Trophoblast cell (in vitro differentiated cells and primary cell): ENCODE data around the gene VSIG4.

Experiments
- DNase-seq, 2 donors: peaks; one replicate each; pipeline ENCODE4 v3.0.0-alpha.2; 2016
- H2AFZ ChIP-seq: 2 replicates; pipeline ENCODE4 v1.6.1; 2013; ENCODE audit warnings: low read length, moderate library complexity, mild to moderate bottlenecking; ENCODE audit not compliant: insufficient read depth, poor library complexity
- H2AK5ac ChIP-seq: 2 replicates; pipeline ENCODE4 v1.6.1; 2013; ENCODE audit warnings: mild to moderate bottlenecking, low read length
- H2BK120ac ChIP-seq: 2 replicates; pipeline ENCODE4 v1.6.1; 2013; ENCODE audit warnings: low read length, mild to moderate bottlenecking, moderate library complexity; ENCODE audit not compliant: insufficient read depth, poor library complexity
- H2BK12ac ChIP-seq: 2 replicates; pipeline ENCODE4 v1.6.1; 2013; ENCODE audit warnings: mild to moderate bottlenecking, low read length, moderate library complexity
- H2BK5ac ChIP-seq: 2 replicates; pipeline ENCODE4 v1.6.1; 2013; ENCODE audit warnings: low read length, low read depth, moderate library complexity, mild to moderate bottlenecking; ENCODE audit not compliant: poor library complexity
- H3K14ac ChIP-seq: 2 replicates; pipeline ENCODE4 v1.6.1; 2013; ENCODE audit warnings: mild to moderate bottlenecking, low read length
- H3K18ac ChIP-seq: 2 replicates; pipeline ENCODE4 v1.6.1; 2013; ENCODE audit warnings: mild to moderate bottlenecking, low read length
- H3K23ac ChIP-seq: 2 replicates; pipeline ENCODE4 v1.6.1; 2013; ENCODE audit warnings: low read length
- H3K27ac ChIP-seq: 2 replicates; pipeline ENCODE4 v1.5.1; 2013; ENCODE audit warnings: low read depth, mild to moderate bottlenecking, inconsistent platforms, low read length, moderate library complexity
- H3K27me3 ChIP-seq: 2 replicates; pipeline ENCODE4 v1.6.1; 2013; ENCODE audit warnings: inconsistent platforms, mild to moderate bottlenecking, low read length, moderate library complexity; ENCODE audit not compliant: insufficient read depth
- H3K36me3 ChIP-seq, 2 experiments: 1 replicate in 1 of 2; 2 replicates in 1 of 2; pipeline ENCODE4 v1.6.1; 2013; ENCODE audit warnings: low read length in 2 of 2, mild to moderate bottlenecking in 2 of 2, moderate library complexity in 1 of 2; ENCODE audit not compliant: insufficient read depth in 2 of 2, control insufficient read depth in 1 of 2
- H3K4ac ChIP-seq: 2 replicates; pipeline ENCODE4 v1.6.1; 2013; ENCODE audit warnings: low read depth, mild to moderate bottlenecking, low read length, moderate library complexity
- H3K4me1 ChIP-seq, 2 experiments: 1 replicate in 1 of 2; 2 replicates in 1 of 2; pipeline ENCODE4 v1.6.1; 2013; ENCODE audit warnings: low read length in 2 of 2, mild to moderate bottlenecking in 2 of 2, moderate library complexity in 1 of 2; ENCODE audit not compliant: insufficient read depth in 2 of 2, control insufficient read depth in 1 of 2
- H3K4me2 ChIP-seq: 2 replicates; pipeline ENCODE4 v1.6.1; 2013; ENCODE audit warnings: inconsistent platforms, mild to moderate bottlenecking, low read length, moderate library complexity
- H3K4me3 ChIP-seq: 2 replicates; pipeline ENCODE4 v1.5.1; 2013; ENCODE audit warnings: mild to moderate bottlenecking, low read depth, low read length, inconsistent platforms
- H3K79me1 ChIP-seq: one replicate; pipeline ENCODE4 v1.6.1; 2013; ENCODE audit warnings: low read length
- H3K79me2 ChIP-seq: 2 replicates; pipeline ENCODE4 v1.6.1; 2013; ENCODE audit warnings: low read length, mild to moderate bottlenecking; ENCODE audit not compliant: control insufficient read depth, insufficient read depth, poor library complexity
- H3K9ac ChIP-seq: 2 replicates; pipeline ENCODE4 v1.6.1; 2013; ENCODE audit warnings: mild to moderate bottlenecking, low read length
- H3K9me3 ChIP-seq: 2 replicates; pipeline ENCODE4 v1.6.1; 2013; ENCODE audit warnings: low read depth, mild to moderate bottlenecking, control low read depth, inconsistent platforms, low read length; ENCODE audit not compliant: insufficient read depth
- H4K12ac ChIP-seq: 2 replicates; pipeline ENCODE4 v1.6.1; 2013; ENCODE audit warnings: low read depth, mild to moderate bottlenecking, low read length, moderate library complexity
- H4K8ac ChIP-seq: 2 replicates; pipeline ENCODE4 v1.6.1; 2013; ENCODE audit warnings: low read depth, mild to moderate bottlenecking, low read length, moderate library complexity
- H4K91ac ChIP-seq: one replicate; pipeline ENCODE4 v1.6.1; 2013; ENCODE audit warnings: low read depth, mild to moderate bottlenecking, low read length, moderate library complexity
- WGBS: extraction: QIAGEN DNeasy Blood & Tissue Kit; methylation state at CpG from one replicate; pipeline ENCODE4 v1.1.7; 2013; ENCODE audit warnings: missing lambda C conversion rate; ENCODE audit not compliant: insufficient read length, insufficient coverage; ENCODE audit errors: extremely low coverage; 5-methylcytosine and 5-hydroxymethylcytosine counted together

The VSIG4 gene

DNA sequence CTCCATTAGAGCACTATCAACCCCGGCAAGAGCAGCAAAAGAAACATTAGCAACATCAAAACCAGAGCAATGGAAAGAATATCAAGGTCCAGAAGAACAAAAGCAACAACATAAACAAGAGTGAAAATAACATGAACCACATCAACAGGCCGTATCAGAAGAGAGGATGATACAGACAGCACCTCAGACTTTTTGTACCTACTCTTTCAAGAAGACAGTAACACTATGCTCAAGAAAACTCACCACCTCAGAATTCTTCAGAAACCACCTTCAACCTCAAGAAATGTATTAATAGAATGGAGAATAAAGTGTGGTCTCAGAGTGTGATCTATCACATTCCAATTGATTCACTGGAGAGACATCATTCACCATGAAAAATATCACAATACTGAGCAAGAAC is 46.5 kb downstream of the VSIG4 start:
- no peak overlapping the region for H2BK12ac ChIP-seq
- no peak overlapping the region for H4K12ac ChIP-seq
- H3K9me3 ChIP-seq: no peaks in the 10 kb centered on the region
- no peaks in the 10 kb centered on the region for H3K4me1 ChIP-seq
- WGBS: no CpG with 5 or more reads among the region's 2 CpGs
- no peak overlapping the region for H4K8ac ChIP-seq
- no peak overlapping the region for H2BK5ac ChIP-seq
- no peak overlapping the region for H3K9ac ChIP-seq
- no peak for DNase-seq
- no peak overlapping the region for H3K4me3 ChIP-seq
- no peaks in the 10 kb centered on the region for H3K79me1 ChIP-seq
- H2BK120ac ChIP-seq: no peak overlapping the region
- no peak overlapping the region for H3K23ac ChIP-seq
- no peaks in the 10 kb centered on the region for H3K79me2 ChIP-seq
- no peak overlapping the region for H3K4me2 ChIP-seq
- no peak overlapping the region for H3K14ac ChIP-seq
- no peak overlapping the region for H3K27ac ChIP-seq
- H3K4ac ChIP-seq: no peak overlapping the region
- H2AK5ac ChIP-seq: no peak overlapping the region
- H3K36me3 ChIP-seq: no peaks in the 10 kb centered on the region
- H4K91ac ChIP-seq: no peak overlapping the region
- no peak overlapping the region for H3K18ac ChIP-seq
- H2AFZ ChIP-seq: no peak overlapping the region
- H3K27me3 ChIP-seq: no peaks in the 10 kb centered on the region

DNA sequence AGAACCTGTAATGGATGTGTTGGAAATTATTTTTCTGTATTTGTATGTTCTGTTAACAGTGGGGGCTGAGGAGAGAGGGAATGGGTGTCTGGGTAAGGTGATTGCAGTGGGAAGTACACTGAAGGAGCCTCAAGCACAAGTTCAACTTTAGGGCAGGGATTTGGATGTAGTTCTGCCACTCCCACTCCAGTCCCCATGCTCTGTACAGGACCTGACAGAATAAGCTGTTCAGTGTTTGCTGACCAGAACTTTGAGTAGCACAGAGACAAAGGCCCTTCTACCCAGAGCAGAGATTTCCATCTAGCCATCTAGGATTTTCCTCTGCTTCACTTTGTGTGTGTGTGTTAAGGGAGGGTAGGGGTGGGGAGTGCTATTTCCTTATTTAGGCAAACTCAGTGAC is 49.2 kb downstream of the VSIG4 start:
- H4K12ac ChIP-seq: no peak overlapping the region
- no peaks in the 10 kb centered on the region for H3K36me3 ChIP-seq
- H2BK5ac ChIP-seq: no peak overlapping the region
- H3K4me2 ChIP-seq: no peak overlapping the region
- no peak overlapping the region for H3K9ac ChIP-seq
- no peak overlapping the region for H3K4me3 ChIP-seq
- H3K27ac ChIP-seq: no peak overlapping the region
- no peak overlapping the region for H3K23ac ChIP-seq
- no peak overlapping the region for H2AFZ ChIP-seq
- no peak overlapping the region for H3K4ac ChIP-seq
- H2BK120ac ChIP-seq: no peak overlapping the region
- H4K91ac ChIP-seq: no peak overlapping the region
- no peaks in the 10 kb centered on the region for H3K4me1 ChIP-seq
- no peak overlapping the region for H4K8ac ChIP-seq
- no peaks in the 10 kb centered on the region for H3K79me1 ChIP-seq
- no peak overlapping the region for H2AK5ac ChIP-seq
- DNase-seq: no peak
- H3K14ac ChIP-seq: no peak overlapping the region
- no peaks in the 10 kb centered on the region for H3K79me2 ChIP-seq
- H2BK12ac ChIP-seq: no peak overlapping the region
- H3K9me3 ChIP-seq: no peaks in the 10 kb centered on the region
- H3K27me3 ChIP-seq: no peaks in the 10 kb centered on the region
- H3K18ac ChIP-seq: no peak overlapping the region

DNA sequence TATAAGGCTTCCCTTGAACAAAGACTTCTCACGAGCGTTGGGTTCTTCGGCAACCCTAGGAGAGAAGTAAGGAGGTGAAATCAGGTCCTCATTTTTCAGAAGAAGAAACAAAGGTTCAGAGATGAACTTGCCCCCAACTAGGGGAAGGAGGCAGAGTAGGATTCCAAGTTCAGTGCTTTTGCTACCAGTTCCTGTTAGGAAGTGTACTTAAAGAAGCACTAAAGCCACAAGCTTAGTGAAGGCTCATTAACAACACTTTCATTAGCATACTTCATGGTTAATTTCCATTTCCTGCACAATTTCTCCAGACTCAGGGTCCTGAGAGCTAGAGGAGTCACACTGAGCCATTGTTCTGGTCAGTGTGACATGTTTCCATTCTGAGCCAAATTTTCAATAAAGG is 52.1 kb downstream of the VSIG4 start:
- H3K36me3 ChIP-seq: no peaks in the 10 kb centered on the region
- H3K9me3 ChIP-seq: no peaks in the 10 kb centered on the region
- no peak overlapping the region for H4K8ac ChIP-seq
- no peak overlapping the region for H4K91ac ChIP-seq
- no peak overlapping the region for H3K9ac ChIP-seq
- H3K79me1 ChIP-seq: no peaks in the 10 kb centered on the region
- no peak overlapping the region for H2AFZ ChIP-seq
- no peak overlapping the region for H2BK12ac ChIP-seq
- H2AK5ac ChIP-seq: no peak overlapping the region
- H4K12ac ChIP-seq: no peak overlapping the region
- no peaks in the 10 kb centered on the region for H3K79me2 ChIP-seq
- DNase-seq: no peak
- H3K4me3 ChIP-seq: no peak overlapping the region
- no peak overlapping the region for H2BK120ac ChIP-seq
- H3K4ac ChIP-seq: no peak overlapping the region
- no peak overlapping the region for H2BK5ac ChIP-seq
- no peaks in the 10 kb centered on the region for H3K27me3 ChIP-seq
- no peaks in the 10 kb centered on the region for H3K4me1 ChIP-seq
- H3K14ac ChIP-seq: no peak overlapping the region
- H3K18ac ChIP-seq: no peak overlapping the region
- WGBS: no CpG with 5 or more reads among the region's 3 CpGs
- no peak overlapping the region for H3K27ac ChIP-seq
- no peak overlapping the region for H3K4me2 ChIP-seq
- H3K23ac ChIP-seq: no peak overlapping the region

DNA sequence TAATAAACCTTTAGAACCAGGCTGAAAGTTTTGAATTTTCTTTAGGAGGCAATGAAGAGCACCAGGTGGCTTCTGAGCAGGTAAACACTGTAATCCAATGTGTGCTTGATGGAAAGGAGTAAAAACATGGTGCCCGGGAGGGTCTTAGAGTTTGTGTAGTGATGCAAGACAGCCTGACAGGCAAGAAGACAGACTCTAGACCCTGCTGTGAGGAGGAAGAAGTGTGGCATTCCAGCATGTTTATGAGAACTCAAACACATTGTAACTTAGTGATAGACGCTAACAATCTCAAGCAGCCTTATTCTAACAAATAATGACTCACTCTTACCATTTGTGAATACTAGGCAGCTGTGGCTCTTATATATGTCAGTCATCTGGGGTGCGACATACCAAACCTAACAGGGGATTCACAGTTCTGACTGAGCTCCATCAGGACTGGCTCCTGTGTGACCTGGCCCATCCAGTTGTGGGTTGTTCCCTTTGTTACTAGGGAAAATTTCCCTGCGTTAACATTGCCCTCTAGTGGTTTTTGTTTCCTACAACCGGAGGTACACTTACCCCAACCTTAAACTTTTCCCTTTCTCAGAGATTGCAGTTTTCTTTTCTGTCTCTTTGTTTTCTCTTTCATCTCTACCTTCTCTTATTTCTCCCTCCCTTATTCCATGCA is 53.8 kb downstream of the VSIG4 start:
- peak; percentile 21 to 71 for DNase-seq
- no peak overlapping the region for H3K9ac ChIP-seq
- no peak overlapping the region for H3K27ac ChIP-seq
- H2BK120ac ChIP-seq: no peak overlapping the region
- no peaks in the 10 kb centered on the region for H3K79me1 ChIP-seq
- no peak overlapping the region for H3K14ac ChIP-seq
- no peak overlapping the region for H3K4ac ChIP-seq
- H2AK5ac ChIP-seq: no peak overlapping the region
- H3K4me2 ChIP-seq: no peak overlapping the region
- H2BK12ac ChIP-seq: no peak overlapping the region
- H4K91ac ChIP-seq: no peak overlapping the region
- no peaks in the 10 kb centered on the region for H3K9me3 ChIP-seq
- no peak overlapping the region for H2AFZ ChIP-seq
- no peak overlapping the region for H2BK5ac ChIP-seq
- no peaks in the 10 kb centered on the region for H3K36me3 ChIP-seq
- H4K8ac ChIP-seq: no peak overlapping the region
- H4K12ac ChIP-seq: no peak overlapping the region
- no peaks in the 10 kb centered on the region for H3K27me3 ChIP-seq
- H3K18ac ChIP-seq: no peak overlapping the region
- H3K23ac ChIP-seq: no peak overlapping the region
- no peaks in the 10 kb centered on the region for H3K79me2 ChIP-seq
- no peaks in the 10 kb centered on the region for H3K4me1 ChIP-seq
- no CpG with 5 or more reads among the region's 5 CpGs for WGBS
- no peak overlapping the region for H3K4me3 ChIP-seq
